PC-9 (cell line): Measurements from ENCODE around the gene GABRR3. TPM values are rescaled to one million over a fixed set of nuclear protein-coding genes. Genes with fewer than 3 reads are reported as not detected.

Source experiments
- BruUV-seq: library from RNA; stranded (reverse); fragments of 400-500 nt; replicated peaks from 2 replicates; lab custom pipeline; 2021; lab: Mats Ljungman, UMichigan
- CTCF ChIA-PET: fragments of 300-600 bp; sonication (Branson Sonifier 250); formaldehyde crosslinking; loops from one replicate; lab custom pipeline; 2022; ENCODE audit warnings: antibody characterized with exemption; lab: Charles Lee
- POLR2A ChIA-PET: fragments of 300-600 bp; sonication (Branson Sonifier 250); formaldehyde crosslinking; loops from one replicate; lab custom pipeline; 2022; ENCODE audit warnings: antibody characterized with exemption; ENCODE audit not compliant: unreplicated experiment; lab: Charles Lee
- DNase-seq, 2 experiments: peaks; one replicate each; pipeline versions ENCODE4 v3.0.0 to v3.0.0-alpha.2; 2015 to 2022; ENCODE audit warnings: mixed read lengths in 1 of 2
- H2AFZ ChIP-seq: fragments of 200-600 bp; sonication (generic); 2 replicates; pipeline ENCODE4 v1.8.1; 2017; ENCODE audit warnings: antibody characterized with exemption
- H3F3A ChIP-seq: fragments of 200-600 bp; sonication (generic); 2 replicates; pipeline ENCODE4 v1.8.1; 2017; ENCODE audit warnings: antibody characterized with exemption, mild to moderate bottlenecking, low read depth; ENCODE audit not compliant: insufficient read depth
- H3K27ac ChIP-seq: fragments of 200-600 bp; sonication (generic); 2 replicates; pipeline ENCODE4 v1.6.1; 2016; ENCODE audit warnings: mixed run types
- H3K27me3 ChIP-seq: fragments of 200-600 bp; sonication (generic); 2 replicates; pipeline ENCODE4 v1.6.1; 2016; ENCODE audit warnings: low read depth, mixed run types; ENCODE audit not compliant: insufficient read depth
- H3K36me3 ChIP-seq: fragments of 200-600 bp; sonication (generic); 2 replicates; pipeline ENCODE4 v1.6.1; 2016; ENCODE audit warnings: low read depth, mixed run types
- H3K4me1 ChIP-seq: fragments of 200-600 bp; sonication (generic); replicated peaks from 2 replicates; pipeline ENCODE4 v1.6.1; 2016; ENCODE audit warnings: mixed run types; ENCODE audit not compliant: insufficient read depth
- H3K4me2 ChIP-seq: fragments of 200-600 bp; sonication (generic); 2 replicates; pipeline ENCODE4 v1.6.1; 2017; ENCODE audit warnings: mixed run types
- H3K4me3 ChIP-seq: fragments of 200-600 bp; sonication (generic); 2 replicates; pipeline ENCODE4 v1.6.1; 2016; ENCODE audit warnings: mixed run types
- H3K79me2 ChIP-seq: fragments of 200-600 bp; sonication (generic); 2 replicates; pipeline ENCODE4 v1.6.1; 2017; ENCODE audit warnings: low read depth, mixed run types
- H3K9me2 ChIP-seq: fragments of 200-600 bp; sonication (generic); 2 replicates; pipeline ENCODE4 v1.8.1; 2017; ENCODE audit warnings: mild to moderate bottlenecking; ENCODE audit not compliant: insufficient read depth
- H3K9me3 ChIP-seq: fragments of 200-600 bp; sonication (generic); 2 replicates; pipeline ENCODE4 v1.8.1; 2016; ENCODE audit warnings: low read depth; ENCODE audit not compliant: insufficient read depth
- H4K20me1 ChIP-seq: fragments of 200-600 bp; sonication (generic); 2 replicates; pipeline ENCODE4 v1.8.1; 2017; ENCODE audit not compliant: insufficient read depth
- CTCF ChIP-seq: fragments of 200-600 bp; sonication (generic); conservative IDR thresholded peaks from 2 replicates; pipeline ENCODE4 v1.6.1; 2017; ENCODE audit warnings: mixed run types, antibody characterized with exemption, mild to moderate bottlenecking, moderate library complexity
- EZH2 ChIP-seq: fragments of 200-600 bp; sonication (generic); IDR thresholded peaks from 2 replicates; pipeline ENCODE4 v1.8.0; 2017; ENCODE audit warnings: antibody characterized with exemption, low read depth
- intact Hi-C: fragments of 100-400 bp; cut with micrococcal nuclease; formaldehyde crosslinking; loops from one replicate; pipeline ENCODE4 v1.10.0; 2022; ENCODE audit not compliant: unreplicated experiment
- total RNA-seq: library from RNA; stranded (reverse); gene quantifications from 2 replicates; pipeline ENCODE4 v1.2.3, GENCODE V29; 2021

The GABRR3 gene
- total RNA-seq, 1 experiment from 2014 or later: not detected

DNA sequence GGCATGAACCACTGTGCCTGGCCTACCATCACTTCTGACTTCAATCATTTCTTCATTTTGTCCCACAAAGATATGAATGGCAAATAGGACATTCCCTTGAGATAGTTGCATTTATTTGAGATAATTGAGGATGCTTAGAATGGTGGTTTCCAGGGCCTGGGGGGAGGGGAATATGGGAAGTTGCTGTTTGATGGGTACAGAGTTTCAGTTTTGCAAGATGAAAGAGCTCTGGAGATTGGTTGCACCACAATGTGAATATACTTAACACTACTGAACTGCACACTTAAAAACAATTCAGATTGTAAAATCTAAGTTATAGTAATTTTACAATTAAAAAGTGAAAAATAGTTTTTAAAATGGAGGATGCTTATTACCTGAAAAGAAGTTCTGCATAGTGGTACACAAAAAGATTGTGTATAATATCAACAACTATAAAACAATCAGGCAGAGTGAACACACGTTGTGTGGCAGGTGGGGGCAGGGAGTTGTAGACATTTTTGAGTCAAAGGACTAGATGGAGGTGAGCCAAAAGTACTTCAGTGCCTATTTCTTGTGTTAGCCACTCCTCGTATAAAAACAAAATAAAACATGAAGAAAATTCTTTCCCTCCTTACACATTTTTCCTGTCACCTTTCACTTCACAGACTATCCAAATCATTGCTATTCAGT is 44.4 kb downstream of the GABRR3 start:
- BruUV-seq: no TSS peak
- H3K27me3 ChIP-seq: no peaks in the 10 kb centered on the region
- H3K27ac ChIP-seq: no peak overlapping the region
- ChIA-PET POLR2A (no interaction called here), CTCF (interaction anchor here (0.5 kb wide), 1 partner anchor 14 kb away, joined by 9 read pairs; no protein-coding TSS in a partner anchor)
- no peak overlapping the region for H3K4me2 ChIP-seq
- no peaks in the 10 kb centered on the region for H3K9me3 ChIP-seq
- H2AFZ ChIP-seq: no peak overlapping the region
- intact Hi-C loops: no loop called here
- no peaks in the 10 kb centered on the region for H3K36me3 ChIP-seq
- no peak for DNase-seq
- H3K9me2 ChIP-seq: no peaks in the 10 kb centered on the region; the same call in 1 of the 2 replicates
- TF ChIP-seq EZH2 (no peak), CTCF (no peak)
- no peaks in the 10 kb centered on the region for H4K20me1 ChIP-seq
- H3F3A ChIP-seq: no peaks in the 10 kb centered on the region
- no peak overlapping the region for H3K4me3 ChIP-seq
- no peaks in the 10 kb centered on the region for H3K79me2 ChIP-seq
- no peaks in the 10 kb centered on the region for H3K4me1 ChIP-seq

GRCh38 chr3:97988784-97989568 is 46.1 kb downstream of the GABRR3 start:
- Histone ChIP-seq H3K4me3 (no peak overlapping the region), H3K36me3 (no peaks in the 10 kb centered on the region), H3K9me3 (no peaks in the 10 kb centered on the region), H4K20me1 (no peaks in the 10 kb centered on the region), H3F3A (no peaks in the 10 kb centered on the region), H2AFZ (no peak overlapping the region), H3K27ac (no peak overlapping the region), H3K27me3 (no peaks in the 10 kb centered on the region), H3K4me2 (no peak overlapping the region), H3K79me2 (no peaks in the 10 kb centered on the region), H3K4me1 (no peaks in the 10 kb centered on the region), H3K9me2 (no peaks in the 10 kb centered on the region; the same call in 1 of the 2 replicates)
- TF ChIP-seq CTCF (no peak), EZH2 (no peak)
- ChIA-PET CTCF (no interaction called here), POLR2A (no interaction called here)
- DNase-seq: no peak
- BruUV-seq: no TSS peak
- intact Hi-C loops: no loop called here

- Histone ChIP-seq H3K27ac (no peak overlapping the region), H3K27me3 (no peaks in the 10 kb centered on the region), H4K20me1 (no peaks in the 10 kb centered on the region), H3K4me1 (peaks cover 6% of the 10 kb centered on the region), H3K9me3 (no peaks in the 10 kb centered on the region), H3K4me2 (no peak overlapping the region), H3K79me2 (no peaks in the 10 kb centered on the region), H3K36me3 (no peaks in the 10 kb centered on the region), H3K4me3 (no peak overlapping the region), H3F3A (no peaks in the 10 kb centered on the region), H3K9me2 (no peaks in the 10 kb centered on the region), H2AFZ (no peak overlapping the region)
- CTCF ChIA-PET: no interaction called here
- no TSS peak for BruUV-seq
- intact Hi-C loops: no loop called here
- POLR2A ChIA-PET: no interaction called here
- no peak for DNase-seq
- TF ChIP-seq EZH2: no peak
- no peak for TF ChIP-seq CTCF
Observed at GRCh38 chr3:97987306-97987705, 47.8 kb downstream of the GABRR3 start.
